GM12874 (cell line): ENCODE measurements around the gene MYLK.

Source experiments
- TF ChIP-seq, protein P1 (sequence below): IDR thresholded peaks from 2 replicates; pipeline ENCODE4 v1.5.1; 2011; ENCODE audit warnings: low read depth, mild to moderate bottlenecking, control low read depth, low read length, moderate library complexity; ENCODE audit not compliant: insufficient read depth

MYLK gene

DNA sequence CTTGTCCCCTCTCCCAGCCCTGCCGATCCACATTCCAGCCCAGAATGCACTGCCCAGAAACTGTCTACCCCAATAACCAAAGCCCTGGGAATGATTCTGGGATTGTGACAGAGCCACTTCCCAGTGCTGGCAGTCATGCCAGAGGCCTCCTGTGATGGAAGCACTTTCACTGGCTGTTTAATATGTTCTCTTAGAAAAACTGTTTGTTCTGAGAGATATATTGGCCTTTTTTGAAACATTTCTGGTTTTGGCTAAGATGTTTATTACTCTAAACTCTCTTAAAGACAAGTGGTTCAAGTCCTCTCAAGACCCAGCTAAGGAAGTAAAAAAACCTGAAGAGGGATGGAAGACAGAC lies 225.3 kb downstream of the MYLK start:
- TF ChIP-seq, protein P1, sequence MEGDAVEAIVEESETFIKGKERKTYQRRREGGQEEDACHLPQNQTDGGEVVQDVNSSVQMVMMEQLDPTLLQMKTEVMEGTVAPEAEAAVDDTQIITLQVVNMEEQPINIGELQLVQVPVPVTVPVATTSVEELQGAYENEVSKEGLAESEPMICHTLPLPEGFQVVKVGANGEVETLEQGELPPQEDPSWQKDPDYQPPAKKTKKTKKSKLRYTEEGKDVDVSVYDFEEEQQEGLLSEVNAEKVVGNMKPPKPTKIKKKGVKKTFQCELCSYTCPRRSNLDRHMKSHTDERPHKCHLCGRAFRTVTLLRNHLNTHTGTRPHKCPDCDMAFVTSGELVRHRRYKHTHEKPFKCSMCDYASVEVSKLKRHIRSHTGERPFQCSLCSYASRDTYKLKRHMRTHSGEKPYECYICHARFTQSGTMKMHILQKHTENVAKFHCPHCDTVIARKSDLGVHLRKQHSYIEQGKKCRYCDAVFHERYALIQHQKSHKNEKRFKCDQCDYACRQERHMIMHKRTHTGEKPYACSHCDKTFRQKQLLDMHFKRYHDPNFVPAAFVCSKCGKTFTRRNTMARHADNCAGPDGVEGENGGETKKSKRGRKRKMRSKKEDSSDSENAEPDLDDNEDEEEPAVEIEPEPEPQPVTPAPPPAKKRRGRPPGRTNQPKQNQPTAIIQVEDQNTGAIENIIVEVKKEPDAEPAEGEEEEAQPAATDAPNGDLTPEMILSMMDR, result no peak

DNA sequence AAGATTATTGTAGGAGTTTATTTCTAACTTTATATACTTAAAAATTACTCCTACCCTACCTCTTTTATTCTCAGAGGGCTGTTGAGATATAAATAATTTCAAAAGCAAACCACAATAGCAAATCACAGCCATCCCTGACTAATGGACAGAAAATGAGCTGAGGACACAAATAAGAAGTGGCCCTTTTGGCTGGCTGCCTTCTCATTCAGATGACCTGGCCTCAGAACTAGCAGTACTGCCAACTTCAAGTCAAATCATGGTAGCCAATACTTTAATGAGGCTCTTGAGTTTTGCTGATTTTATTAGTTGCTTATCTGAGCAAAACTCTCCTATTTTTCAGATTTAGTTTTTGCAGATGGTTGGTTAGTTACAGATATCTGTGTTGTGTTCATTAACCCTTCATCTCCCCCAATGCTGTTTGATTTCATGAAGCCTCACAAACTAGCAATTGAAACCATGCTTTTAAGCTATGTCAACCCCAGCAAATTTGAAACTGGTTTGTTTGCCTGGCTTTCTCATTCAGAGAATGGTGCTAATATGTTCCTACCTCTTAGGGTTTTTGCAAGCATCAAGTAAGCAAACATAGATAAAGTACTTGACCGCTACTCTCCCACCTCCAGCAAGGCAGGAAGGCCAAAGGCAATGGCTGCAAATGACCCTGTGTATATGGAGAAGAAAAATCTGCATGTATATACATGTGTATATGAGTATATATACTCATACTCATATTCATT lies 225.8 kb downstream of the MYLK start:
- TF ChIP-seq, protein P1, result no peak

DNA sequence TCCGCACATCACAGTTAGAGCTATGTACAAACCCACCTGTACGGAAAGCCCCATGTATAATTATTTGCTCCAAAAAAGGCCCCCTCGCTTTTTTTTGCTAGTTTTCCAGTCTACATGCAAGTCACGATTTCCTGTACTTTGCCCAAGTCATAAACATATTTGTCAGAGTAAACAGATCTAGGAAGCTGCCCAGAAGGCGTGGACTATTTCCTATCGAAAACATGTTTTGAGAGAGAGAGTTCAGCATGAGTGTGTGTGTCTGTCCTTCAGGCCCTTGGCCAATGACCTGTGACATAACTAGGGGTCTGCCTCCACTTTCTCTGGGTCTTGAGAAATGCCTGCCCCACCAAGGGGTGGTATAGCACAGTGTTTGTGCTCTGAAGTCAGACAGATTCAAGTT lies 226.6 kb downstream of the MYLK start:
- TF ChIP-seq, protein P1, result no peak

DNA sequence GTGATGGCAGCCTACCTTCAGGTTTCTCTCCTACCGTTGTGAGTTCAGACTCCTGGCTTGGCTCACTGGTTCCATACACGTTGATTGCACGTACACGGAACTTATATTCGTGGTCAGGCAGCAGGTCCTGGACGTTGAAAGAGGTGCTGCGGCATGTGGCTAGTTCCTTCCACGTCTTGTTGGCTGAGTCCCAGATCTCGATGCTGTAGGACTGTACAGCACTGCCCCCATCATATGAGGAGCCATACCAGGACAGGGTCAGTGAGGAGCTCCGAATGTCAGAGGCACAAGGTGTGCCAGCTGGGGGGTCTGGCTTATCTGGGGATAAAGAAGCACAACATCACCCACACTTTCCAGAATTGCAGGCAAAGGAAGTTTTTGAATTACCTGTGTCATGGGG lies 227.0 kb downstream of the MYLK start:
- TF ChIP-seq, protein P1, result no peak

DNA sequence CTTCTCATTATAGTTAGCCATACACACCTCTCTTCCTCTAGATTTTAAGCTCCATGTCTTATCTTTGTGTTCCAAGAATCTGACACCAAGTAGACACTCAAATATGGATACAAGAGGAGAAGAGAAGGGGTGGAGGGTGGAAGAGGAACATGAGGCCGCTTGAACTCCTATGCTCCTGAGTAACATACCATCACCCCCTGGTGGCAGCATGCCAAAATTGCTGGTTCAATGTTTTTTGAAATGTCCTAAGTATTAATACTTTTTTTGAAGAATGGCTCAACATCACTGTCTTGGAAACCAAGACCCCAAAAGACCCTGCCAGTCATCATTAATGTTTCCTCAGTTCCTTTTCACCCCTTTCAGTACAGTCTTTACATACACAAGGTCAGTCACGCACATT lies 227.4 kb downstream of the MYLK start:
- TF ChIP-seq, protein P1, result no peak

DNA sequence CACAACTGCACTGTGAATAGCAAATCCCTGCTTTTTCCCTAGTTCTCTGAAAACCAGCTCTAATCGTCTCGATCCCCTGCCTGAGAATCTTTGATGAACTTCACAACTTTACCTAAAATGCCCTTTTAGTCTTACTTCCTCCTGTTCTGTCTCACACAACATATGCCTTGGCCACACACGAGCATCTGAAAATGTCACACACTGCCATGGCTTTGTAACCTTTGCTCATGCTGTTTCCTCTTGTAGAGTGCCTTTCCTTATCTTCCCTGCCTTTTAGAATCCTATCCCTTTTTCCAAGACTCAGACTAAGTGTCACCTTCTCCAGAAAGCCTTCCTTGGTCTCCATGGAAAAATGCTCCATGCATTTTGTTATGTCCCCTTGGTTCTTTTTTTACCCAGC lies 227.9 kb downstream of the MYLK start:
- TF ChIP-seq, protein P1, result no peak

DNA sequence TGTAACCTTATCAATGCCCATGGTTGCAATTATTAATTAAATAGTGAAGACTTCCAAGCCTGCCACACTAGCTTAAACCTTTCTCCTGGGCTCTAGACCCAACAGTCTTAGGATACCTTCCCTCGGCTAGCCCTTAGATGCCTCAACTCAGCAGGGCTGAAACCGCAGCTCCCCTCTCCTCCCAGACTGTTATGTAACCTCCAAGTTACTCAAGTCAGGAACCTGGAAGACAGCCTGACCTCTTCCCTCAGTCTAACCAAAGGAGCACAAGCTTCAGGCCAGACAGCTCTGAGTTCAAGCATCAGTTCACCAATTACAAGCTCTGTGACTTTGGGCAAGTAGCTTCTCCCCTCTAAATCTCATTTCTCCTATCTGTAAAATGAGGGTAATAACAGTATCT lies 228.7 kb downstream of the MYLK start:
- TF ChIP-seq, protein P1, result no peak
